HG02938 (cell line): ENCODE results near the gene MCOLN2.
"Not testable (repeated sequence)": the region's sequence is repeated elsewhere in the genome, so short reads cannot be mapped to it uniquely, and the experiment has no call there.

ENCODE experiments used
- ATAC-seq: cut with Tn5 transposase; IDR thresholded peaks from one replicate; pipeline ENCODE4 v1.9.1; 2021; ENCODE audit warnings: mild to moderate bottlenecking, moderate library complexity; ENCODE audit not compliant: unreplicated experiment

MCOLN2 gene

DNA sequence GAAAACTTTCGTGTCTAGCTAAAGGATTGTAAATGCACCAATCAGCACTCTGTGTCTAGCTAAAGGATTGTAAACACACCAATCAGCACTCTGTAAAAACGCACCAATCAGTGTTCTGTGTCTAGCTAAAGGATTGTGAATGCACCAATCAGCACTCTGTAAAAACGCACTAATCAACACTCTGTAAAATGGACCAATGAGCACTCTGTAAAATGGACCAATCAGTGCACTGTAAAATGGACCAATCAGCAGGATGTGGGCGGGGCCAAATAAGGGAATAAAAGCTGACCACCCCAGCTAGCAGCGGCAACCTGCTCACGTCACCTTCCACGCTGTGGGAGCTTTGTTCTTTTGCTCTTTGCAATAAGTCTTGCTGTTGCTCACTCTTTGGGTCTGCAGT, 94.2 kb downstream of the MCOLN2 start:
- not testable (repeated sequence) for ATAC-seq

DNA sequence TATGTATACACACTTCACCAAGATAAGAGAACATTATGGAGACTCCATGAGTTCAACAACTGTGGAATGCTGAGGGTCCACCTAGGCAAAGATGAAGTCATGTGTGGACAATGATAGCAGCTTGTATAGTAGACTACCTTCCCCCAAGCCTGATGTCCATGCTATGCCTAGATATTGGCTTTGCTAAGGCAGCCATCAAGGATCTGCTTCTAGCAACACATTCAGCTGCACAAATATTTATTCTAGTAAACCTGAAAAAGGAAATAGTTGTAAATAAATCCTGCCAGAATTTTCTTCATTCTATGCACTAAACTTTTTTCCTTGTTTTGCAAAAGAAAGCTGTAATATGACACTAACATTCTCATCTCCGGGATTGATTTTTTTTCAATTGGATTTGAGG, 96.9 kb downstream of the MCOLN2 start:
- ATAC-seq: no peak

DNA sequence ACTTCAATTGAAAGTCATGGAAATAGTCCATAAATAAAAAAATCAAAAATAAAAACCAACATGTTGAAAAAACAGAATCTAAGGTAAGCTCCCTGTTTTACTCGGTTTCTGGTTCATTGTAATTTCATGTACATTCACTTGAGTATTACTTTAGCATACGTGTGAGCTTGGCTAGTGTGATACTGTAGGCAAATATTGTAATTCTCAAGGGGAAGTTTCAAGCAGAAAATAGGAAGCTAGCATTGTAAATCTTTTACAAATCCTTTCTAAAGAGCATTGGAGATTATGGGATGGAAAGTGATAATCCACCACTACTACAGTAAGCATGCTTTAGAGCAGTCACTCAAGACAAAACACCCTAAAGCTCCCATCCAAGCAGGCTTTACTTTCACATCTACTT, 100.6 kb downstream of the MCOLN2 start:
- ATAC-seq: no peak

DNA sequence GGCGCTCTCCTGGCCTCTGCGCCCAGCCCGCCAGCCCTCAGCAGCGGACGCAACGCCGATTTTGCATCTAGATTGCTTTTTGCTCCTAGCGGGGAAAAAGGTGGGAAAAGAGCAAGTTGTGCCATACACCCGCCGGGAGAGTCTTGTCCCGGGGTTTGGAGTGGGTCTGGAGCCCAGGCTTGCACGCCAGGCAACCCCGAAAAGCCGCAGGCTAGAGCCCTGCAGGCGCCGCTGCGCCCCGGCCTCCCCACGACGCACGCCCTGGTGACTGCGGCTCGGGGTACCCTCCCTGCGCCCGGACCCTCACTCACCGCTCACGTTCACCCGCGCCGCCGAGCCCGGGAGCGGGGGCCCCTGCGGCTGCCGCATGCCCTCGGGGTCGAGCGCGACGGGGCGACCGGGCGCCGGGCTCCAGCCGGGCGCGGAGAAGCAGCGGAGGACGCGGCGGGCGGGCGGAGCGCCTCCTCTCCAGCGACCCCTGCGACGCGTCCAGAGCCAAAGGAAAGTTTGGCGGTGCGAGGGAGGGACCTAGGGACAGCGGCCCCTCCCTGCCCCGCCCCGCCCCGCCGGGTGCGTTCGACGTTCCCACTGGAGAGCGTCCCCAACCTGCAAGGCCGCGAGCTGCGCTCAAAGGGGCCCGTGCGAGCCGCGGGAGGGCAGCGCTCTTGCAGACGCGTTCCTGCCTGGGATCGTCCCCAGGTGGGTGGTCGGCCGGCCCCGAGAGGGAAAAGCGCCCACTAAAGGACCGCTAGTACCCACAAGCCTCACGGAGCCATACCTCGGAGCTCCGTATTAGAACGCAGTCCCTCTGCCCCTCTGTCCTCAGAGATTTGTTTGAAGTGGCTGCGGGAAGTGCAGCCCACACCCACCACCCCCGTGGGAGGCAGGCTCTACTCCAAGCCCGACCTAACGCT, 104.0 kb downstream of the MCOLN2 start, which contains the start of gene LPAR3:
TSS of gene LPAR3 (minus strand) at position 502 of the 914 bp plus-strand sequence. CDS start 27,086 bp downstream, outside the sequence.
- no peak for ATAC-seq

DNA sequence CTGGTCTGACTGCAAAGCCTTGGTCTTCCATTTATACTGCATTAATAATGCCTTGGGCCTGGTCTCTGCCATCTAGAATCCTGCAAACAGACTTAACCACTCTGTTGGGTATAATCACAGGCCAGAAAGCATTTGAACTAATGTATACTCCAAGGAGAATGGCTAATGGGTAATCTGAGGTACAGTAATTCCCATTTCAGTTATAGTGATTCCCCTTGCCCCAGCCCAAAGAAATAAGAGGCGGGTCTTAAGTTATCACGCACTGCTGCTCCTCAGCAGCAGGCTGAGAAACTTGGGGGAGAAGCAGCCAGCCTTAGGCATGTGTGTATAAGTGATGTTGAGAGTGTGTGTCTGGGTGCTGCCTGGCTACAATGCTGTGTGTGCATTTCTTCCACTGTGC, 106.3 kb downstream of the MCOLN2 start:
- ATAC-seq: no peak

DNA sequence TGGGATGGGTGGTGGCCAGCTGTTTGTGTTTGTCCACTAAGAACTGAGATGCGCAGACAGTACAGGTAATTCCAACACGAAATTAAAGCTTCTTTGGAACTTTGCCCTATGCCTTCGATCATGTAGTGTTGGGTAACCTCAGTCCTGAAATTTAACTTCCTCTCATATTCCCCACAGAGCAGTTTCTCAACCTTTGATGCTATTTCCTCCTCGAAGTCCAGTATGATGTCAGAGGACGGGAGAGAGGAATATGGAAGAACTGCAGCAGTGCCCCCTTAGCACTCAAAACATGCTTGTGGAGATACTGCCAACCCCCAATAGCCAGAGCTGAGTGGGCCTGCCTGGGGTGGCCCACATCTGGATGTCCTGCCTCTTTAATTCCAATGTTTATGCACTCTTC, 107.5 kb downstream of the MCOLN2 start:
- no peak for ATAC-seq

DNA sequence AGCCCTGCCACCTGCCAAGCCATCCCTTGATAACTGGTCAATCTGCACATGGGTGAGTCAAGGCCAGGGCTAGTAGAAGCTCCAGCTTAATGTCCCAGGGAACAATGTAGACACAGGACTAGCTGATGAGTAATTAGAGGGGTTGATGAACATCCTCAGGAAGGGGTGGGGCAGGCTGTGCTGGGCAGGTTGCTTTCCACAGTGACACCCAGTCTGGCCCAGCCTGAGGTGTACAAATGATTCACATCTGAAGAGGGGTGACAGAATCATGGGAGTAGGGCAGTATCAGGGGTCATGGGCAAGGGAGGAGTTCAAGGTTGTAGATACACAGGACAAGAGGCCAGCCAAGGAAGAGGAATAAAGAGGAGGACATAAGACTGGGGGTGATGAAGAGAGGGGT, 108.2 kb downstream of the MCOLN2 start:
- no peak for ATAC-seq

DNA sequence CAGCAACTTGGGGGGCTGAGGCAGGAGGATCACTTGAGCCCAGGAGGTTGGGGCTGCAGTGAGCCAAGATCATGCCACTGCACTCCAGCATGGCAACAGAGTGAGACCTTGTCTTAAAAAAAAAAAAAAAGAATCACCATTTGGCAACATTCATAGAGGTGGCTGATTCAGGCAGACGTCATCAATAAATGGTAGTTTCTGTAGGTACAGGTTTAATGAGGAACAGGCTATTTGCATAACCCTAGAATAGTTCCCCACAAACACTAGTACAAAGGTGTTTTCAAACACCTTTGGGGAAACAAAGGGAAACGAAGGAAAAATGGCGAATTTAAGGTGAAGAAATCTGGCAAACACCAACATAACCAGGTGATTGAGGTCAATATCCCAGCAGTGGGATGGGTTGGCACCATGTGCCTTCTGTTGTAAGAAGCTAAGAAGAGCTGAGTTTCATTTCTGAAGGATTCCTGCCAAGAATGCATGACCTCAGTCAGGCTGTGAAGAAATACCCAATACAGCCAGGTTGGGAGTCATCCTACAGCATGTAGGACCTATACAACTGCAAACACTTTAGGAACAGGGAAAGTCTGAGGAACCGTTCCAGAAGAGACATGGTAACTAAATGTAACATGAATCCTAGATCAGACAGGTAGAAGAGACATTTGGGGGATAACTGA, 109.5 kb downstream of the MCOLN2 start:
- no peak for ATAC-seq

DNA sequence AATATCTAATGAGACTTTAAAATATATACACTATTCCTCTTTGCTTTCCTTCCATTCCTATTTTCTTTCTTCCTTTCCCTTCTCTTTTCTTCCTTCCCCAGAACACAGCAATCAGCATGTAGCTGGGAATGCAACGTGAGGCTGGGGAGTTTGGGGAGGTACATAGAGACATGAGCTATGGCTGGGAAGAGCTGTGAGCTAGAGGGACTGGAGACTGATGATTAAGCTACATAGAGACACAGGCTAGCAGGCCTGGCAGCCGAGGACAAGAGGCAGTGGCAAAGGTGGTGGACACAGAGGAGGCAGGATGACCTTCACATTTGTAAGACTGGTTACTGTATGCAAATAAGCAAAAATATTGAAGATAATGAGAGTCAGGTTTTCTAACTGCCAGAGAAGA, 111.4 kb downstream of the MCOLN2 start:
- no peak for ATAC-seq

DNA sequence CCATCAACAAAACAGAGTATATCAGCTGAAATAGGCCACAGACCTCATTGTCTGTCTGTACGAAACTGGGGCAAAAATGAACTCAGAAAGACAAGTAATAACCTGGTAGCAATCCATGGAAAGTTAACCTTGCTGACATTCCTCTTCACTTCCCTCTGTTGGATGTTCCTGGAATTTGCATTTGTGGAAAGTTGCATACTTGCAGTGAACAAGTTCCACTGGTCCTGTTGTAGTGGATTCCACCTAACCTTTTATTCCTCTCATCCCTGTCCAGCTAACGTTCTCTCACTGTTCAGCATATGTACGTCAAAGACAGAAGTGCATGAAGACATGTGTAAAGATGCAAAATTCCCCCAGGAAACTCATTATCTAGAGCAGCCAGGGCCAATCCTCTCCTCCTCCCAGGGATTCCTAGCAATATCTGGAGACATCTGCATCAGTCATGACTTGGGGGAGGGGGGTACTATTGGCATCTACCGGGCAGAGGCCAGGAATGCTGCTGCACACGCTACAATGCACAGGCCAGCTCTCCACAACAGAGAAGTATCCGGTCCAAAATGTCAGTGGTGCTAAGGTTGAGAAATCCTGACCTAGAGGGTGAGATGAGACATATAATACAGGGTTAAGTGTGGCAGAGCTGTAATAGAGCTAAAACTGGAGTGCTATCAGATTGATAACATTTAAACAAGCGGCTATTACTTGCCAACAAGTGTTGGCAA, 112.1 kb downstream of the MCOLN2 start:
- ATAC-seq: no peak

DNA sequence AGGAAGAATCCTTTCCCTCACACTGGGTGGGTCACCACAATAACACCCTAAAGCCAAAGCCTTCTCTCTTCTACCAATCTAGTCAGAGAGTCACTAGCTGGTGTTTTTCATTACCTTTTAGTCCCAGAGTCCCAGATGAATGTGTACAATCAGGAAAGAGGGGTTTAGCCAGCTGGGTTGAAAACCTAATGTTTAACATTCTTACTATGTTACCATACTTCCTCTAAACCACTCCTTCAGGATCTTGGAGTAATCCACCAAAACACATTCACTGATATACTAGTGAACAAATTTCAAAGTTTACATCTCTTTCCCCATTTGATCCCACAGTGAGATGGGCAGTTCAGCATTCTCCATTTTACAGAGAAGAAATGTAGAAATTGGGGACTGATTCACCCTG, 113.6 kb downstream of the MCOLN2 start:
- no peak for ATAC-seq

DNA sequence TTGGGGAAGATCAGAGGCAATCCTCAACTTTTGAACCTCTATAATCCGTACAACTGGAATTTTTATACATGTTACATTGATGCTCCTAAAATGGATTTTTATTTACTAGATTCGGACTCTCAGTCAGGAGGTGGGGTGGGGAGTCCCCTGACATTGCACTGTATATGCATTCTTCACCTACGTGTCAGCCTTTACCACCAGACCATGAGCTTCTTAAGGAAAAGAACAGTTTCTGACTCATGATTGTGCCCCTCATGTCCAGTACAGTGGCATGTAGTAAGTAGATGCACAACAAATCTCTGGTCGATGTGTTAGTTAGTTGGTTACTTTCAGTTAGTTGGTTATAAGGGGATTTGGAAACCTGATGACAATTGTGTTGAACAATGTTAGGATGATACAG, 119.3 kb downstream of the MCOLN2 start:
- ATAC-seq: no peak

DNA sequence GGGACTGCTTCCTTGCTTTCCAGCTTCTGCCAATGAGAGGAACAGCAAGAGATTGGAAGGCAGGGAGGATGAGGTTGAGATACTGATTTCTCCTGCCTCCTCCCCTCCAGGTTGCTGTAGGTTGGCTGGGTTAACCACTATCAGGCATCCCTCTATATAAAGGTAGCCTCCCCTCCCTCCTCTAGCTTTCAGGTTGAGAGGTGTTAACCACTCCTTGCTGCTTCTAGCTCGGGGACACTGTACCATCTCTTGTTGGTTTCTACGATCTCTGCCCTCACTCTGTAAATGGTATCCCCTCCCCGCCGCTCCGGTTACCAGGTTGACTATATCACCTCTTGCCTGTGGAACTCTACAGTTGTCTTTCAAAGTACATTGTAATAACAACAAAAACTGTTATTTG, 120.6 kb downstream of the MCOLN2 start:
- no peak for ATAC-seq
